K562 (cell line): ENCODE results near the gene CDCP1. TPM values are rescaled to one million over a fixed set of nuclear protein-coding genes. Genes with fewer than 3 reads are reported as not detected.

Experiments used
- CBFA2T3 ChIP-seq: fragments of 450-650 bp; IDR thresholded peaks from 2 replicates; pipeline ENCODE4 v1.6.1; 2017
- FOXA3 ChIP-seq, 2 experiments: fragments of 450-650 bp in 1 of 2; sonication (generic) in 1 of 2; formaldehyde crosslinking; IDR thresholded peaks in 1 of 2; conservative IDR thresholded peaks in 1 of 2; 2 replicates each; pipeline versions ENCODE4 v1.4.0 to v1.8.0; 2020 to 2022; ENCODE audit warnings: mild to moderate bottlenecking in 2 of 2, missing genetic modification reagents in 1 of 2
- FOXJ2 ChIP-seq: fragments of 200-800 bp; sonication (Bioruptor generic); IDR thresholded peaks from 2 replicates; pipeline ENCODE4 v1.6.1; 2016; ENCODE audit warnings: missing genetic modification characterization, missing compliant biosample characterization
- FOXK1 ChIP-seq: sonication (generic); formaldehyde crosslinking; IDR thresholded peaks from 2 replicates; pipeline ENCODE4 v1.8.0; 2022; ENCODE audit warnings: missing genetic modification reagents, mild to moderate bottlenecking, borderline replicate concordance
- GABPB2 ChIP-seq: fragments of 250-450 bp; sonication (Bioruptor Pico); conservative IDR thresholded peaks from 2 replicates; pipeline ENCODE4 v1.5.1; 2021; ENCODE audit warnings: mild to moderate bottlenecking
- HDAC6 ChIP-seq: IDR thresholded peaks from 2 replicates; pipeline ENCODE4 v1.6.1; 2012; ENCODE audit warnings: low read depth, mild to moderate bottlenecking, control low read depth, inconsistent platforms, low read length, moderate library complexity
- KLF16 ChIP-seq: IDR thresholded peaks from 2 replicates; pipeline ENCODE4 v1.6.1; 2016; ENCODE audit warnings: antibody characterized with exemption
- L3MBTL2 ChIP-seq: fragments of 450-650 bp; IDR thresholded peaks from 2 replicates; pipeline ENCODE4 v1.6.1; 2016; ENCODE audit warnings: mild to moderate bottlenecking, moderate library complexity
- MTF1 ChIP-seq: fragments of 250-450 bp; sonication (Bioruptor Pico); IDR thresholded peaks from 2 replicates; pipeline ENCODE4 v1.9.0; 2021; ENCODE audit warnings: moderate library complexity, mild to moderate bottlenecking, inconsistent platforms, borderline replicate concordance
- NFYB ChIP-seq: IDR thresholded peaks from 2 replicates; pipeline ENCODE4 v1.6.1; 2011; ENCODE audit warnings: mild to moderate bottlenecking, moderate library complexity; ENCODE audit not compliant: insufficient read length; ENCODE audit errors: extremely low read depth
- PCBP2 ChIP-seq: fragments of 200-400 bp; formaldehyde crosslinking; IDR thresholded peaks from 2 replicates; pipeline ENCODE4 v1.6.1; 2018; ENCODE audit warnings: low read length, low read depth, mild to moderate bottlenecking, moderate library complexity; ENCODE audit not compliant: poor library complexity, severe bottlenecking
- RBM25 ChIP-seq: fragments of 200-400 bp; formaldehyde crosslinking; IDR thresholded peaks from 2 replicates; pipeline ENCODE4 v1.6.1; 2018; ENCODE audit warnings: low read length, low read depth, moderate library complexity; ENCODE audit not compliant: severe bottlenecking
- SMARCE1 ChIP-seq: fragments of 450-650 bp; IDR thresholded peaks from 2 replicates; pipeline ENCODE4 v1.7.1; 2016; ENCODE audit warnings: mild to moderate bottlenecking
- SUPT5H ChIP-seq: fragments of 450-650 bp; IDR thresholded peaks from 2 replicates; pipeline ENCODE4 v1.6.1; 2016
- THRAP3 ChIP-seq: fragments of 450-650 bp; IDR thresholded peaks from 2 replicates; pipeline ENCODE4 v1.6.1; 2016; ENCODE audit warnings: mild to moderate bottlenecking, inconsistent platforms, borderline replicate concordance
- ZNF551 ChIP-seq: fragments of 250-450 bp; sonication (Bioruptor Pico); IDR thresholded peaks from 2 replicates; pipeline ENCODE4 v1.5.0; 2021; ENCODE audit warnings: mild to moderate bottlenecking, moderate library complexity
- ZNF695 ChIP-seq: fragments of 450-650 bp; formaldehyde crosslinking; IDR thresholded peaks from 2 replicates; pipeline ENCODE4 v1.4.0; 2020; ENCODE audit warnings: mild to moderate bottlenecking, moderate library complexity
- ZNF780A ChIP-seq: fragments of 250-450 bp; sonication (Bioruptor Pico); IDR thresholded peaks from 2 replicates; pipeline ENCODE4 v1.5.0; 2021; ENCODE audit warnings: mild to moderate bottlenecking
- polyA plus RNA-seq, 8 experiments: library from polyadenylated mRNA; depleted of rRNA in 4 of 8; stranded (reverse) in 5 of 8; unstranded in 3 of 8; fragments of >200 nt; fragmentation: Nextera tagmentation in 2 of 8; fragmentation: Illumina TruSeq in 1 of 8; extraction: Ambion mirVana in 2 of 8; extraction: Trizol in 1 of 8; gene quantifications; 2 replicates each; pipeline versions ENCODE4 v1.2.1 to v1.2.3, GENCODE V29; 2011 to 2014; ENCODE audit warnings: inconsistent platforms in 1 of 8, missing spikeins in 1 of 8
- total RNA-seq, 7 experiments: library from RNA; depleted of rRNA in 6 of 7; stranded (reverse); fragments of >200 nt in 6 of 7; fragmentation: Illumina TruSeq in 2 of 7; extraction: Trizol in 2 of 7; gene quantifications; 2 replicates each; pipeline versions ENCODE4 v1.2.1 to v1.2.3, GENCODE V29; 2011 to 2021; ENCODE audit warnings: low replicate concordance in 1 of 7
- TF ChIP-seq, protein P1 (sequence below): fragments of 250-450 bp; sonication (Bioruptor Pico); IDR thresholded peaks from 2 replicates; pipeline ENCODE4 v1.4.0; 2020; ENCODE audit warnings: mild to moderate bottlenecking, moderate library complexity
- TF ChIP-seq, protein P2 (sequence below): sonication (generic); formaldehyde crosslinking; IDR thresholded peaks from 2 replicates; pipeline ENCODE4 v1.9.0; 2022; ENCODE audit warnings: mild to moderate bottlenecking, missing genetic modification reagents
- TF ChIP-seq, protein P3 (sequence below): fragments of 450-650 bp; formaldehyde crosslinking; IDR thresholded peaks from 2 replicates; pipeline ENCODE4 v1.4.0; 2020; ENCODE audit warnings: mild to moderate bottlenecking, mixed read lengths

Gene CDCP1
- total and polyA plus RNA-seq, 9 of the 15 experiments (the other 6 are each of a cell fraction or from before 2014, with no cell fraction given) = 3.9 to 16.4 (median 5.2) TPM

DNA sequence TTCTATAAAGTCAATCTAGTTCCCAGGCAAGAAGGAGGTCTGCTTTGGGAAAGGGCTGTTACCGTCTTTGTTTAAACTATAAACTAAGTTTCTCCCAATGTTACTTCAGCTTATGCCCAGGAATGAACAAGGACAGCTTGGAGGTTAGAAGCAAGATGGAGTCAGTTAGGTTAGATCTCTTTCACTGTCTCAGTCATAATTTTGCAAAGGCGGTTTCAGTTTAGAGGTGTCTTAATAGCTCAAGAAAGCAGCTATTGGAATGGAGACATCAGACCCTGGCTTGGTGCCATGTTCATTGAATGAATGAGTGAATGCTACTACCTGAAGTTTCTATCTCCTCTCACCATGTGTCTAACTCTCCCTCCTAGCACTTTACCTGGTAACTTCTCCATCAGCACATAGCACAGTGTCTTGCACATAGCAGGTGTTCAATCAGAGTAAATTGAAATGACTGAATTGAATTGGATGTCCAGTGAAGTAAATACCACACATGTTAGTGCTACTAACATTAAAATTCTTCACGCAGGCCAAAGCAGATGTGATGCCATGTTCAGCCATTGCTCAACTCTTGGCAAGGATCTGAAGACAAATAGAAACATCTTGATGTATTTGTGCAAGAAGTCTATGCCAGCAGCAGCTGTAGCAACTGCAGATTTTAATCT lies 91.9 kb downstream of the CDCP1 start (continued):
- TF ChIP-seq NFYB = no peak
- 0 out of 4 replicates have a peak, but pooled peaks of 1 of the 2 experiments have one; percentile 5 for TF ChIP-seq FOXA3 (CRISPR knock-in tag; conservative IDR thresholded peaks at IDR 0.05 in 1 of 2, IDR thresholded peaks at IDR 0.05 in 1 of 2)
- peak; percentile 74 for TF ChIP-seq FOXJ2 (tag)
- TF ChIP-seq ZNF780A = no peak
- TF ChIP-seq SMARCE1 = no peak; the same call in 1 of the 2 replicates
- TF ChIP-seq ZNF551 (CRISPR knock-in tag) = peak; percentile 74; the same call in 1 of the 2 replicates
- no peak for TF ChIP-seq CBFA2T3
- no peak for TF ChIP-seq PCBP2
- TF ChIP-seq RBM25 = no peak
- TF ChIP-seq ZNF695 (CRISPR knock-in tag) = no peak
- TF ChIP-seq, protein P1, sequence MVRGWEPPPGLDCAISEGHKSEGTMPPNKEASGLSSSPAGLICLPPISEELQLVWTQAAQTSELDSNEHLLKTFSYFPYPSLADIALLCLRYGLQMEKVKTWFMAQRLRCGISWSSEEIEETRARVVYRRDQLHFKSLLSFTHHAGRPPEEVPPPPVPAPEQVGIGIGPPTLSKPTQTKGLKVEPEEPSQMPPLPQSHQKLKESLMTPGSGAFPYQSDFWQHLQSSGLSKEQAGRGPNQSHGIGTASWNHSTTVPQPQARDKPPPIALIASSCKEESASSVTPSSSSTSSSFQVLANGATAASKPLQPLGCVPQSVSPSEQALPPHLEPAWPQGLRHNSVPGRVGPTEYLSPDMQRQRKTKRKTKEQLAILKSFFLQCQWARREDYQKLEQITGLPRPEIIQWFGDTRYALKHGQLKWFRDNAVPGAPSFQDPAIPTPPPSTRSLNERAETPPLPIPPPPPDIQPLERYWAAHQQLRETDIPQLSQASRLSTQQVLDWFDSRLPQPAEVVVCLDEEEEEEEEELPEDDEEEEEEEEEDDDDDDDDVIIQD (CRISPR knock-in tag) = peak; percentile 91
- no peak for TF ChIP-seq HDAC6
- no peak for TF ChIP-seq GABPB2 (CRISPR knock-in tag)
- no peak for TF ChIP-seq L3MBTL2
- no peak for TF ChIP-seq THRAP3
- peak; percentile 84 for TF ChIP-seq MTF1
- TF ChIP-seq, protein P2, sequence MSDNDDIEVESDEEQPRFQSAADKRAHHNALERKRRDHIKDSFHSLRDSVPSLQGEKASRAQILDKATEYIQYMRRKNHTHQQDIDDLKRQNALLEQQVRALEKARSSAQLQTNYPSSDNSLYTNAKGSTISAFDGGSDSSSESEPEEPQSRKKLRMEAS (CRISPR knock-in tag) = no peak
- no peak for TF ChIP-seq KLF16
- no peak for TF ChIP-seq SUPT5H
- TF ChIP-seq, protein P3, sequence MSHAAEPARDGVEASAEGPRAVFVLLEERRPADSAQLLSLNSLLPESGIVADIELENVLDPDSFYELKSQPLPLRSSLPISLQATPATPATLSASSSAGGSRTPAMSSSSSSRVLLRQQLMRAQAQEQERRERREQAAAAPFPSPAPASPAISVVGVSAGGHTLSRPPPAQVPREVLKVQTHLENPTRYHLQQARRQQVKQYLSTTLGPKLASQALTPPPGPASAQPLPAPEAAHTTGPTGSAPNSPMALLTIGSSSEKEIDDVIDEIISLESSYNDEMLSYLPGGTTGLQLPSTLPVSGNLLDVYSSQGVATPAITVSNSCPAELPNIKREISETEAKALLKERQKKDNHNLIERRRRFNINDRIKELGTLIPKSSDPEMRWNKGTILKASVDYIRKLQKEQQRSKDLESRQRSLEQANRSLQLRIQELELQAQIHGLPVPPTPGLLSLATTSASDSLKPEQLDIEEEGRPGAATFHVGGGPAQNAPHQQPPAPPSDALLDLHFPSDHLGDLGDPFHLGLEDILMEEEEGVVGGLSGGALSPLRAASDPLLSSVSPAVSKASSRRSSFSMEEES (CRISPR knock-in tag) = peak; percentile 38
- TF ChIP-seq FOXK1 (CRISPR knock-in tag) = no peak
